Mucosa of rectum (tissue), 2 donors: ENCODE results near the gene KIAA0319L.
A peak's percentile ranks its signal among the peaks of the same experiment; 100 is the strongest.
"Not testable (repeated sequence)": the region's sequence is repeated elsewhere in the genome, so short reads cannot be mapped to it uniquely, and the experiment has no call there.

ENCODE experiments used
- H3K27ac ChIP-seq, 2 donors: one replicate each; pipeline ENCODE4 v1.7.0; 2013; ENCODE audit warnings: inconsistent platforms in 2 of 2, low read depth in 2 of 2, low read length in 2 of 2
- H3K27me3 ChIP-seq, 2 donors: one replicate each; pipeline ENCODE4 v1.7.0; 2013; ENCODE audit warnings: low read length in 2 of 2; ENCODE audit not compliant: control insufficient read depth in 2 of 2, insufficient read depth in 2 of 2
- H3K36me3 ChIP-seq, 2 donors: one replicate each; pipeline ENCODE4 v1.7.0; 2013; ENCODE audit warnings: low read length in 2 of 2; ENCODE audit not compliant: control insufficient read depth in 2 of 2, insufficient read depth in 2 of 2
- H3K4me1 ChIP-seq, 2 donors: one replicate each; pipeline ENCODE4 v1.7.0; 2013; ENCODE audit warnings: low read length in 2 of 2, mild to moderate bottlenecking in 1 of 2; ENCODE audit not compliant: control insufficient read depth in 2 of 2, insufficient read depth in 2 of 2
- H3K4me3 ChIP-seq, 2 donors: one replicate each; pipeline ENCODE4 v1.7.0; 2013; ENCODE audit warnings: low read length in 2 of 2
- H3K9ac ChIP-seq, 2 donors: one replicate each; pipeline ENCODE4 v1.7.0; 2013; ENCODE audit warnings: low read length in 2 of 2, low read depth in 1 of 2, mild to moderate bottlenecking in 1 of 2
- H3K9me3 ChIP-seq, 2 donors: one replicate each; pipeline ENCODE4 v1.7.0; 2013; ENCODE audit warnings: low read length in 2 of 2; ENCODE audit not compliant: control insufficient read depth in 2 of 2
- donor health status: healthy.
- donor health status: Normal muscosa, but diverticular disease.

KIAA0319L gene

GRCh38 chr1:35470977-35471613 lies 86.1 kb downstream of the KIAA0319L start:
- H3K4me1 ChIP-seq, result no peaks in the 10 kb centered on the region
- H3K27ac ChIP-seq, result no peak overlapping the region
- H3K9ac ChIP-seq, result no peak overlapping the region
- H3K27me3 ChIP-seq, result no peaks in the 10 kb centered on the region
- H3K36me3 ChIP-seq, result peaks cover 34 to 35% of the 10 kb centered on the region in 2 donors
- no peak overlapping the region for H3K4me3 ChIP-seq
- H3K9me3 ChIP-seq, result no peaks in the 10 kb centered on the region

DNA sequence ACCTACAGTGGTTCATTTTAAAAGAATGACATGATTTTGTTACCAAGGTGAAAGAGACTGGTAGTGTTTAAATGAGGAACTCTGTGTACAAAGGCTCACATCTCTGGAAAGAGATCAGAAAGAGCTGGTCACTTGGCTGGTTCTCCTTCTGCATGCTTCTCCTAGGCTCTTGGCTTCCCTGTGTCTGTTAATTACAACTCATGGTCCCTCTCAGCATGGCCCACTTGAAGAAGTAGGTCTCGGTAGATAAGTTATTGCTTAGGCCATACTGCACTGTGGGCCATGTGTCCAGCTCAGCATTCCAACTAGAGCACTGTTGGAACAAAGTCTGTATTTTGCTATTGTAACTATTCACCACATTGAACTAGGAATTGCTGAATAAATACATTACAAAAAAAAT lies 91.1 kb downstream of the KIAA0319L start:
- H3K4me3 ChIP-seq, result no peak overlapping the region
- H3K36me3 ChIP-seq, result peaks cover 51 to 53% of the 10 kb centered on the region in 2 donors
- no peaks in the 10 kb centered on the region for H3K9me3 ChIP-seq
- H3K9ac ChIP-seq, result no peak overlapping the region
- H3K4me1 ChIP-seq, result no peaks in the 10 kb centered on the region
- no peak overlapping the region for H3K27ac ChIP-seq
- H3K27me3 ChIP-seq, result no peaks in the 10 kb centered on the region

DNA sequence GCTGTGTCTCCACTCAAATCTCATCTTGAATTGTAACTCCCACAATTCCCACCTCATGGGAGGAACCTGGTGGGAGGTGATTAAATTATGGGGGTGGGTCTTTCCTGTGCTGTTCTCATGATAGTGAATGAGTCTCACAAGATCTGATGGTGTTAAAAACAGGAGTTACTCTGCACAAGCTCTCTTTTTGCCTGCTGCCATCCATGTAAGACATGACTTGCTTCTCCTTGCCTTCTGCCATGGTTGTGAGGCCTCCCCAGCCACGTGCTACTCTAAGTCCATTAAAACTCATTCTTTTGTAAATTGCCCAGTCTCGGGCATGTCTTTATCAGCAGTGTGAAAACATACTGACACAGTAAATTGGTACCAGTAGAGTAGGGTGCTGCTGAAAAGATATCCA lies 93.5 kb downstream of the KIAA0319L start:
- not testable (repeated sequence) for H3K4me1 ChIP-seq, H3K27me3 ChIP-seq, H3K9me3 ChIP-seq, H3K9ac ChIP-seq, H3K27ac ChIP-seq, H3K4me3 ChIP-seq
- peaks cover 35 to 57% of the 10 kb centered on the region in 2 donors for H3K36me3 ChIP-seq

DNA sequence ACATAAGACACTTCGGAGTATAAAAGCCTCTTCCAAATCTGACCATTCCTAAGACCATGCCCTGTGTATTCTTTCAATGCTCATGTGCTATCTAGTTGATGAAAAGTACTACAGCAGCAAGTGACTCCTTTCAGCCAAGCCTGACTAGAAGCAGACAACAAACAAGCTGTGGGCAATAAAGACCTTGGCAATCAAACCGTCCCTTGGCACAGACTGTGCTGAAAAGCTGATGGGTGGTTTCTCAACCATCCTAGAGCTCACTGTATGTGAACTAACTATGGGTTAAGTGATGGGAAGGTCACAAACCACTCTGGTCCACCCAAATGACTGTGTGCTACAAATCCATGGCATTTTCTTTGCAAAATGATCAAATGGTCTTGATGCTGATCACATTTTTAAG lies 94.0 kb downstream of the KIAA0319L start:
- Histone ChIP-seq H3K27me3 (no peaks in the 10 kb centered on the region), H3K9me3 (no peaks in the 10 kb centered on the region), H3K4me1 (no peaks in the 10 kb centered on the region), H3K9ac (no peak overlapping the region), H3K36me3 (peaks cover 35 to 55% of the 10 kb centered on the region in 2 donors), H3K4me3 (no peak overlapping the region), H3K27ac (no peak overlapping the region)

DNA sequence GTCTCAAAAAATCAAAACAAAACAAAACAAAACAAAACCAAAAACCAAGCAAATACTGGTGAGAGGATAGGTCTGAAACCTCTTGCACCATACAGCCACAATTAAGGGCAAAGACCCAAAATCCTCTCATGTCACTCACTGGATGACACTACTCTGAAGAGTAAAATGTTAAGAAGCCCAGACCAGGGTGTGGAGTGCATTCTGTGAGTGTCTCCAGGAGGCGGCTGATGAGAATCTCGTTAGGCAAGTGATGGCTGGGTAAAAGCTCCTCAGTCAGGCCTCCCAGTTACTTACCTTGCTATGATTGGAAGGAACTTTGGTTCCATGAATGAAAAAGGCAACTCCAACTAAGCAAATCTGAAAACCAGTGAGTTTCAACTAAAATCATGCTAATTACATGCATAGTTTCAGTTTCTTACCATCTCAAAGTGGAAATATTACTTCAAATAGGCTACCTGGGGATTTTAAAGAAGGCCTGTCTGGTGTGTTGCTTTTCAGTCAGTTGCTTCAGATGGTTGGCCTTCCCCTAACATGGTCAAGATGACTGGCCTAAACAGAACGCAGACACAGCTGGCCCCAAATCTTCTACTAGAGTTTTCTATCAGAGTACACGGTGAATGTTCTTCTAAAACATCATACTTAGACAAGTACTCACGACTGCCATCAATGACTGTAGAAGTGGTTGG lies 95.1 kb downstream of the KIAA0319L start:
- Histone ChIP-seq H3K4me1 (no peaks in the 10 kb centered on the region), H3K36me3 (peaks cover 38 to 56% of the 10 kb centered on the region in 2 donors), H3K9me3 (no peaks in the 10 kb centered on the region), H3K27ac (no peak overlapping the region), H3K9ac (no peak overlapping the region), H3K27me3 (no peaks in the 10 kb centered on the region), H3K4me3 (no peak overlapping the region)

- Histone ChIP-seq H3K9ac (no peak overlapping the region), H3K27me3 (no peaks in the 10 kb centered on the region), H3K27ac (no peak overlapping the region), H3K36me3 (peaks cover 34 to 50% of the 10 kb centered on the region in 2 donors), H3K4me1 (no peaks in the 10 kb centered on the region), H3K4me3 (no peak overlapping the region), H3K9me3 (no peaks in the 10 kb centered on the region)
These were observed 96.4 kb downstream of the KIAA0319L start for GRCh38 chr1:35460796-35461195.

GRCh38 chr1:35454616-35455015 lies 102.6 kb downstream of the KIAA0319L start:
- no peaks in the 10 kb centered on the region for H3K9me3 ChIP-seq
- peaks cover 41 to 44% of the 10 kb centered on the region in 2 donors for H3K36me3 ChIP-seq
- no peak overlapping the region for H3K9ac ChIP-seq

DNA sequence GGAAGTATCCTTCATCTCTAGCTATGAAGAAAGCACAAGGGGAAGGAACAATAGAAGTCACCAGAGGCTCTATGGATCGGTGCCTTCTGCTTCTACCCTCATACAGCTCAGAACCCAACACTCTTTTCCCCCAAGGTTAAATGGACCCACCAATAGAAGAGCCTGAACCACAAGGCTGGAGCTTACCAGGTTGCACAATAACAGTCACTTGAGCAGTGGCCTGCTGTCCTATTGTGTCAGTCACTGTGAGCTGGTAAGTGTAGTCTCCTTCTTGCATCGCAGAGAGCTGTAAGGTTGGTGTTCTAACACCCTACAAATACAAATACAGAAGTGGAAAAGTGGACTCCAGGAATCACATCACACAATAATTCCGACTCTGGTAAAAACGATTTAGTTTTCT lies 103.0 kb downstream of the KIAA0319L start:
- H3K4me3 ChIP-seq, result no peak overlapping the region
- H3K9me3 ChIP-seq, result no peaks in the 10 kb centered on the region
- no peak overlapping the region for H3K9ac ChIP-seq
- peaks cover 45 to 47% of the 10 kb centered on the region in 2 donors for H3K36me3 ChIP-seq
- H3K27me3 ChIP-seq, result no peaks in the 10 kb centered on the region
- no peak overlapping the region for H3K27ac ChIP-seq
- no peaks in the 10 kb centered on the region for H3K4me1 ChIP-seq

More at GRCh38 chr1:35454616-35455015, 102.6 kb downstream of the KIAA0319L start:
- Histone ChIP-seq H3K27ac (no peak overlapping the region), H3K4me1 (no peaks in the 10 kb centered on the region), H3K4me3 (no peak overlapping the region), H3K27me3 (no peaks in the 10 kb centered on the region)

- H3K9ac ChIP-seq, result no peak overlapping the region
- no peaks in the 10 kb centered on the region for H3K4me1 ChIP-seq
These were observed 104.2 kb downstream of the KIAA0319L start for GRCh38 chr1:35453031-35453430.

DNA sequence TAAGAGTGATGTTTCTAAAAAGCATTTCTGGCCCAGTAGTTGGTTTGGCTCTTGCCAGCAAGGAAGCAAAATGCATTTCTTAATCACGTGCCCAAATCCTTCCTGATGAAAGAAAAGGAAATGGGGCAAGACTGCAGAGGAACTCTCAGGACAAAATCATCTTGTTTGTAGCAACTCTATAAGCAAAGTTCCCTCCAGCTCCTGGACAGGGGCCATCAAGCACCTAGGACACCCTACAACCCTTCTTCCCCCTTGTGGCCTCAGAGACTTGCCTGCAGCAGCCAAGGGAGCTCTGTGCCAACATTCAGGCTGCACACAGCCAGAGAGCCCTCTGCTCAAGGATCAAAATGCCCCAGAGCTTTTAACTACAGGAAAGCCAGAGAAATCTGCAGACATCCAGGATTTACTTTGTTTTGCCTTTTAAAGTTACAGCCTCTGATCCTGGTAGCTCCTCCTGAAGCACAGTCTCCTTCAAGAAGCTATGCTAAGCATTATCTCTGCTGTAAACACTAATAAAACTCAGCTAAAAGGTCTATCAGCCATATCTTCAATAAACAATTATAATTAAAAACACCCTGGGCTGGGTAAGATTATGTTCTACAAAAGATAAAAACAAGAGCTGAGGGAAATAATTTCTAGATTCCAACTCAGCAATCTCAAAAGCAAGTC lies 105.0 kb downstream of the KIAA0319L start:
- peak overlapping the region in 1 of 2 donors; percentile 21 for H3K27ac ChIP-seq
- no peak overlapping the region for H3K9ac ChIP-seq
- H3K36me3 ChIP-seq, result peaks cover 54 to 56% of the 10 kb centered on the region in 2 donors
- H3K4me3 ChIP-seq, result no peak overlapping the region
- H3K9me3 ChIP-seq, result no peaks in the 10 kb centered on the region
- no peaks in the 10 kb centered on the region for H3K27me3 ChIP-seq
- no peaks in the 10 kb centered on the region for H3K4me1 ChIP-seq

More at GRCh38 chr1:35453031-35453430, 104.2 kb downstream of the KIAA0319L start:
- no peak overlapping the region for H3K4me3 ChIP-seq
- H3K36me3 ChIP-seq, result peaks cover 50 to 54% of the 10 kb centered on the region in 2 donors
- H3K27ac ChIP-seq, result no peak overlapping the region
- H3K27me3 ChIP-seq, result no peaks in the 10 kb centered on the region
- no peaks in the 10 kb centered on the region for H3K9me3 ChIP-seq
